Right ventricle myocardium inferior (tissue), 1 donor: ENCODE data around the gene GMNN. TPM values are rescaled to one million over a fixed set of nuclear protein-coding genes. Genes with fewer than 3 reads are reported as not detected.

Experiments
- ATAC-seq: fragments of 200-7000 bp; cut with Tn5 transposase; one replicate; pipeline ENCODE4 v1.9.1; 2020; ENCODE audit warnings: mild to moderate bottlenecking, moderate library complexity
- DNase-seq: peaks from one replicate; pipeline ENCODE4 v3.0.0; 2021; ENCODE audit errors: missing footprints
- intact Hi-C: fragments of 100-400 bp; cut with DNase I; formaldehyde crosslinking; loops from one replicate; pipeline ENCODE4 v1.11.0; 2022
- total RNA-seq: library from RNA; stranded (reverse); fragmentation: NEBNext Ultra II Directional; extraction: Animal tissue kit (Norgen Biotek cat#: 25700); gene quantifications from one replicate; pipeline ENCODE4 v1.2.1, GENCODE V29; 2021
- donor health status: DM: no; HTN: yes; CAD: no; lungs with severe emphysema.

Gene GMNN
- total RNA-seq, 1 donor from 2014 or later: 8.1 TPM

GRCh38 chr6:24796616-24797290 lies 22.0 kb downstream of the GMNN start:
- ATAC-seq: no peak
- intact Hi-C loops: no loop called here
- DNase-seq: no peak

- DNase-seq (no peak), ATAC-seq (no peak)
- intact Hi-C loops: no loop called here
Observed at GRCh38 chr6:24797596-24798216, 23.0 kb downstream of the GMNN start.

- no peak for ATAC-seq
- intact Hi-C loops: no loop called here
- DNase-seq: no peak
Observed at GRCh38 chr6:24798740-24799540, 24.2 kb downstream of the GMNN start, which contains the start of gene ARMH2. Gene ARMH2 (minus strand): TSS chr6:24798917. CDS start chr6:24798857, 60 bp downstream.

GRCh38 chr6:24799541-24799915 lies 24.8 kb downstream of the GMNN start:
- DNase-seq (no peak), ATAC-seq (no peak)
- intact Hi-C loops: no loop called here

- ATAC-seq (no peak), DNase-seq (no peak)
- intact Hi-C loops: no loop called here
Observed at GRCh38 chr6:24802271-24803059, 27.7 kb downstream of the GMNN start.

GRCh38 chr6:24807584-24807983 lies 32.8 kb downstream of the GMNN start:
- ATAC-seq: no peak
- intact Hi-C loops: no loop called here
- DNase-seq: no peak

- DNase-seq (no peak), ATAC-seq (no peak)
- intact Hi-C loops: no loop called here
Observed at GRCh38 chr6:24809728-24810127, 35.0 kb downstream of the GMNN start.

GRCh38 chr6:24818346-24818745 lies 43.6 kb downstream of the GMNN start:
- no peak for DNase-seq
- ATAC-seq: no peak
- intact Hi-C loops: no loop called here

- DNase-seq (no peak), ATAC-seq (no peak)
- intact Hi-C loops: no loop called here
Observed at GRCh38 chr6:24821860-24822444, 47.2 kb downstream of the GMNN start.

GRCh38 chr6:24822696-24823095 lies 48.0 kb downstream of the GMNN start:
- DNase-seq (no peak), ATAC-seq (no peak)
- intact Hi-C loops: no loop called here

GRCh38 chr6:24823185-24823584 lies 48.4 kb downstream of the GMNN start:
- intact Hi-C loops: no loop called here
- DNase-seq (no peak), ATAC-seq (no peak)

- ATAC-seq: no peak
- intact Hi-C loops: no loop called here
- DNase-seq: no peak
Observed at GRCh38 chr6:24824142-24824938, 49.6 kb downstream of the GMNN start.

- DNase-seq (no peak), ATAC-seq (no peak)
- intact Hi-C loops: no loop called here
Observed at GRCh38 chr6:24825130-24825630, 50.4 kb downstream of the GMNN start.

- ATAC-seq (no peak), DNase-seq (no peak)
- intact Hi-C loops: no loop called here
Observed at GRCh38 chr6:24827162-24827561, 52.4 kb downstream of the GMNN start.

- ATAC-seq (no peak), DNase-seq (no peak)
- intact Hi-C loops: no loop called here
Observed at GRCh38 chr6:24827970-24828369, 53.2 kb downstream of the GMNN start.

- no peak for DNase-seq
- ATAC-seq: no peak
- intact Hi-C loops: no loop called here
Observed at GRCh38 chr6:24829657-24830056, 54.9 kb downstream of the GMNN start.

GRCh38 chr6:24831771-24832716 lies 57.3 kb downstream of the GMNN start:
- ATAC-seq: no peak
- intact Hi-C loops: no loop called here
- DNase-seq: no peak
